ENCODE results near the gene WASHC2A.
"Not testable (repeated sequence)": the region's sequence is repeated elsewhere in the genome, so short reads cannot be mapped to it uniquely, and the experiment has no call there.

Gene WASHC2A

DNA sequence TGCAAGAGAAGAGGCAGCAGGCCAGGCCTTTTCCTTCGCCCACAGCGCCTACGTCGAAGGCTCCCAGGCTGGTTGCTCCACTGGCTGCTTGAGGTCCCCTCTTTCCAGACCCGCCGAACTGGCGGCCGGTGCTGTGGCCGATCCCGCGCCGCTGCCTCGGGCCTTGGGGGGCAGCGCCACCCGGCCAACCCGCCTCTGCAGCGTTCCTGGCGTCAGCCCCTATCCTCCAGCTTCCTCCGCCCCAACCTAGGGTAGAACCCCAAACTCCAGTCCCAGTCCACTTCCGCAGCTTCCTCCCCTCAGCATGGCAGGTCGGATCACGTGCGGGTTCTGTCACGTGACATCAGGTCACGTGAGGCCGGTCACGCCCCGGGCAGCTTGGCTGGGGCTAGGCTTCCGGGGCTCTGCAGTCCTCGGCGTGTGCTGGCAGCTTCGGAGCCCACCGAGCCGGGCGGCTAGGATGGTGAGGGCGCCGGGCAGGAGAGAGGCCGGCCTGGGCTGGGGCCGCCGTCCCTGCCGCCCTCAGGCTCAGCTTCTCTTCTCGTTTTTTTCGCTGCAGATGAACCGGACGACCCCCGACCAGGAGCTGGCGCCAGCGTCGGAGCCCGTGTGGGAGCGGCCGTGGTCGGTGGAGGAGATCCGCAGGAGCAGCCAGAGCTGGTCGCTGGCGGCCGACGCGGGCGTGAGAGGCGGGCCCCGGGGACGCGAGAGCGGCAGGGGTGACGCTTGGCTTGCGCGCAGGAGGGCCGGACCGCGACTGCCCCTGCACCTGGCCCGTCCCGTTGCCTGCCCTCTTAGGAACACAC lies at the start of gene WASHC2A:
WASHC2A (plus strand) TSS at position 409 of the 806 bp plus-strand sequence; CDS start at position 461, 52 bp downstream.
- H3K4me1 ChIP-seq: peaks cover 0 to 14% (median 2%) of the 10 kb centered on the region in 10 experiments; a peak in 9 of 20 replicates
- H3K4me3 ChIP-seq: peak within 1 kb of the TSS; percentile 55 to 78 (median 70)
- H3K9me3 ChIP-seq (replicated peaks in 1 of 11); H3K36me3 ChIP-seq; H3K27me3 ChIP-seq; H4K20me1 ChIP-seq: not testable (repeated sequence)
- peak within 1 kb of the TSS; percentile 61 to 78 (median 70) for H3K4me2 ChIP-seq
- peak within 1 kb of the TSS; percentile 56 to 86 (median 72); a peak in 21 of 22 replicates for H3K27ac ChIP-seq
- H3K9ac ChIP-seq: peak within 1 kb of the TSS; percentile 77 to 85 (median 82)

DNA sequence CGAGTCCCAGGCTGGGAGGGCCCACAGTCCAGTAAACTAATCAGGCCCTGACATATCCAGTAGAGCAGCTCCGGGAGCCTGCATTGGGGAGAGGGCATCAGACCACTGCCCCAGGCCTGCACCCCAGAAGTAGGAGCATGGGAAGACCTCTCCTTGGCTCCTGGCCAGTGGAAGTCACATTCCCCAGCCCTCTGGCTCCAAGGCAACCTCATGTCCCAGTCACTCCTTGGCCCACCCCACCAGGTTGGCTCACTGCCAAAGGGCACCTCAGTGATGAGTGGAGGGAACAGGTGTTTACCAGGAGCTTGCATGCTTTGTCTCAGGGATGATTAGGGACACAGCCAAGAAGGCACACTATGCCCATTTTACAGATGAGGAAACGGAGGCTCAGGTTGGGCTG lies 48.5 kb upstream of the WASHC2A start:
- H3K27ac ChIP-seq; H3K36me3 ChIP-seq; H3K27me3 ChIP-seq; H3K9ac ChIP-seq; H3K4me3 ChIP-seq; H3K9me3 ChIP-seq (replicated peaks in 1 of 11); H4K20me1 ChIP-seq; H3K4me1 ChIP-seq; H3K4me2 ChIP-seq: not testable (repeated sequence)

- not testable (repeated sequence) for H4K20me1 ChIP-seq; H3K9me3 ChIP-seq (replicated peaks in 1 of 11); H3K27me3 ChIP-seq; H3K4me3 ChIP-seq; H3K36me3 ChIP-seq; H3K9ac ChIP-seq; H3K4me2 ChIP-seq; H3K4me1 ChIP-seq; H3K27ac ChIP-seq
Measured at GRCh38 chr10:50020451-50021024, 47.2 kb upstream of the WASHC2A start.

DNA sequence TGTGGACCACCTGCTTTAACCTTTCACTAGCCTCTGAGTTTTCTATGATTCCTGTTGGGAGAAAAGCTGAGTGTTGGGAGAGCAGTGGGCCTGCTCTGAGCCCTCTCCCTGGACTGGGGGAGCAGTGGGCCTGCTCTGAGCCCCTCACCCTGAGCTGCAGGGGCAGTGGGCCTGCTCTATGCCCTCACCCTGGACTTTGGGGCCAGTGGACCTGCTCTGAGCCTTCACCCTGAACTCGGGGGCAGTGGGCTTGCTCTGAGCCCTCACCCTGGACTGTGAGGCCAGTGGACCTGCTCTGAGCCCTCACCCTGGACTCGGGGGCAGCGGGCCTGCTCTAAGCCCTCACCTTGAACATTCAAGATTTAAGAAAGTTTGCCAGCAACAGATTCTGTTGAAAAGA lies 46.1 kb upstream of the WASHC2A start:
- Histone ChIP-seq H3K4me3 (no peak overlapping the region), H3K27ac (no peak overlapping the region), H3K9ac (no peak overlapping the region), H3K27me3 (no peaks in the 10 kb centered on the region), H3K4me1 (no peaks in the 10 kb centered on the region), H3K36me3 (no peaks in the 10 kb centered on the region), H3K4me2 (no peak overlapping the region), H3K9me3 (replicated peaks in 1 of 11) (no peaks in the 10 kb centered on the region), H4K20me1 (no peaks in the 10 kb centered on the region)
- TF ChIP-seq Cebpa-rat (IDR thresholded peaks at IDR 0.05): no peak

- H3K4me2 ChIP-seq; H4K20me1 ChIP-seq; H3K36me3 ChIP-seq; H3K9me3 ChIP-seq (replicated peaks in 1 of 11); H3K9ac ChIP-seq; H3K4me1 ChIP-seq; H3K4me3 ChIP-seq; H3K27me3 ChIP-seq; H3K27ac ChIP-seq: not testable (repeated sequence)
Measured at GRCh38 chr10:50024716-50025383, 42.9 kb upstream of the WASHC2A start.

DNA sequence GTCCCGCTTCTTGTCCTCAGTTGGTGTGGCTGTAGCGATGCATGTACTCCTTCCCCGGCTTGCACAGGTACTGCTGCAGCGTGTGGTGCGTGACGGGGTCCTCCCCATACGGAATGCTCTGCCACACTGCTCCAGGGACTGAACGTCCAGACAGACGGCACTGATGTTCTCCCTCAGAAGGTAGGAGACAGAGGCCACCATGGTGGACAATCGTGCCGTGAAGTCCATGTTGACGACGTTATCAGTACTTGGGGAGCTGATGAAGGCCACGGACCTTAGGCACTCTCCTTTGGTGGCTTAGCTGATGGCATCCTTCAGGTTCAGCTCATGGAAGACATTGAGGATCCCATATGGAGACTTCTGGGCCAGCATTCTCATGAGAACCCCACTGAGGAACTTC lies 42.1 kb upstream of the WASHC2A start:
- H3K4me3 ChIP-seq: no peak overlapping the region
- H3K4me1 ChIP-seq: no peaks in the 10 kb centered on the region
- no peaks in the 10 kb centered on the region for H3K36me3 ChIP-seq
- no peaks in the 10 kb centered on the region for H3K9me3 ChIP-seq (replicated peaks in 1 of 11)
- no peaks in the 10 kb centered on the region for H4K20me1 ChIP-seq
- no peak overlapping the region for H3K27ac ChIP-seq
- TF ChIP-seq Cebpa-rat (IDR thresholded peaks at IDR 0.05): no peak
- H3K4me2 ChIP-seq: no peak overlapping the region
- H3K27me3 ChIP-seq: no peaks in the 10 kb centered on the region
- H3K9ac ChIP-seq: no peak overlapping the region

GRCh38 chr10:50027195-50027594 lies 40.6 kb upstream of the WASHC2A start:
- no peak overlapping the region for H3K4me2 ChIP-seq
- H3K27me3 ChIP-seq: no peaks in the 10 kb centered on the region
- no peaks in the 10 kb centered on the region for H3K4me1 ChIP-seq
- H3K9me3 ChIP-seq (replicated peaks in 1 of 11): no peaks in the 10 kb centered on the region
- TF ChIP-seq Cebpa-rat (IDR thresholded peaks at IDR 0.05): no peak
- H3K4me3 ChIP-seq: no peak overlapping the region
- H4K20me1 ChIP-seq: no peaks in the 10 kb centered on the region
- H3K36me3 ChIP-seq: no peaks in the 10 kb centered on the region
- H3K9ac ChIP-seq: no peak overlapping the region
- H3K27ac ChIP-seq: no peak overlapping the region

DNA sequence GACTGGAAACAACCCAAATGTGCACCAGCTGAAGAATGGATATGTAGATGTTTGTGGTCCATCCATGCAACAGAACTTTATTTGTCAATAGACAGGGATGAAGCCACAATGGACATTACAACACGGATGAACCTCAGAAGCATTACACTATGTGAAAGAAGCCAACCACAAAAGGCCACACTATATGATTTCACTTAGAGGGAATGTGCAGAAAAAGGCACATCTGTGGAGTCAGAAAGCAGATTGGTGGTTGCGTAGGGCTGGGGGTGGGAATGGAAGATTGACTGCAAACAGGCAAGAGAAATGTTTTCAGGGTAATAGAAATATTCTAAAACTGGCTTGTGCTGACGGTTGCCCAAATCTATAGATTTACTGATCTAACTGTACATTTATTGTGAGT lies 34.3 kb upstream of the WASHC2A start:
- no peaks in the 10 kb centered on the region for H3K9me3 ChIP-seq (replicated peaks in 1 of 11)
- H3K27ac ChIP-seq: no peak overlapping the region
- no peaks in the 10 kb centered on the region for H3K4me1 ChIP-seq
- no peaks in the 10 kb centered on the region for H3K27me3 ChIP-seq
- no peak overlapping the region for H3K4me3 ChIP-seq
- H3K4me2 ChIP-seq: no peak overlapping the region
- no peaks in the 10 kb centered on the region for H3K36me3 ChIP-seq
- H3K9ac ChIP-seq: no peak overlapping the region
- TF ChIP-seq Cebpa-rat (IDR thresholded peaks at IDR 0.05): no peak
- H4K20me1 ChIP-seq: no peaks in the 10 kb centered on the region

- H3K9me3 ChIP-seq (replicated peaks in 1 of 11); H4K20me1 ChIP-seq; H3K27me3 ChIP-seq; H3K9ac ChIP-seq; H3K4me3 ChIP-seq; H3K36me3 ChIP-seq; H3K4me1 ChIP-seq; H3K4me2 ChIP-seq; H3K27ac ChIP-seq: not testable (repeated sequence)
Measured at GRCh38 chr10:50035337-50035736, 32.4 kb upstream of the WASHC2A start.
